ENCODE measurements around the gene RNF17. TPM values are rescaled to one million over a fixed set of nuclear protein-coding genes. Genes with fewer than 3 reads are reported as not detected.
"Not testable (repeated sequence)": the region's sequence is repeated elsewhere in the genome, so short reads cannot be mapped to it uniquely, and the experiment has no call there.

The RNF17 gene
- total RNA-seq, 2 donors from 2014 or later, result not detected

- H3K27me3 Mint-ChIP-seq, result peaks cover 45 to 59% of the 10 kb centered on the region in 2 donors
- H3K4me3 Mint-ChIP-seq, result no peak overlapping the region
- peaks cover 0 to 5% of the 10 kb centered on the region in 2 donors for H3K4me1 Mint-ChIP-seq (ENCODE audit: low read depth in 2 of 2)
- DNase-seq (ENCODE audit: low spot score) (no peak), ATAC-seq (no peak)
- H3K27ac Mint-ChIP-seq, result no peak overlapping the region
- H3K9me3 Mint-ChIP-seq, result no peaks in the 10 kb centered on the region
- no peaks in the 10 kb centered on the region for H3K36me3 Mint-ChIP-seq
Measured at GRCh38 chr13:24748061-24748400, 15.9 kb upstream of the RNF17 start.

GRCh38 chr13:24759197-24759596 lies 4.8 kb upstream of the RNF17 start:
- Mint-ChIP-seq H3K27ac (no peak overlapping the region), H3K27me3 (peaks cover 29 to 40% of the 10 kb centered on the region in 2 donors), H3K4me1 (ENCODE audit: low read depth in 2 of 2) (no peaks in the 10 kb centered on the region), H3K36me3 (no peaks in the 10 kb centered on the region), H3K4me3 (no peak overlapping the region), H3K9me3 (no peaks in the 10 kb centered on the region)
- ATAC-seq, result no peak
- no peak for DNase-seq (ENCODE audit: low spot score)

DNA sequence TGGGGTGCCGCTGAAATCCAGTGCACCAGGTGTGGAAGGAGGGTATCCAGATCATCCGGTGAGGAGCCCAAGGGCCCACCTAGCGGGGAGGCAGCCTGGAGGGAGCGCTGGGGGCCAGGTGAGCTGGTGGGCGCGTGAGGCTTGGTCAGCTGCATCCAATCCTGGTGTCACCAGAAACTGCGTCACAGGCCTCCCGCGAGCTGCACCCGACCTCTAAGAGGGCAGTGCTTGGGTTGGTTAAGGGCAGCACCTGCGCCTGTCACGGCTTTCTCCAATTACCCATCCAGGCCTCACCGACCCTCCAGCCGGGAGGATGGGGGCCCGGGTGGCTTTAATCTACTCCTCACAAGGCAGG lies 284 bp downstream of the RNF17 start:
- Mint-ChIP-seq H3K9me3 (no peaks in the 10 kb centered on the region), H3K36me3 (no peaks in the 10 kb centered on the region), H3K4me3 (no peak overlapping the region), H3K27me3 (peaks cover 11 to 20% of the 10 kb centered on the region in 2 donors), H3K27ac (no peak overlapping the region), H3K4me1 (ENCODE audit: low read depth in 2 of 2) (no peaks in the 10 kb centered on the region)
- no peak for DNase-seq (ENCODE audit: low spot score)
- no peak for ATAC-seq

DNA sequence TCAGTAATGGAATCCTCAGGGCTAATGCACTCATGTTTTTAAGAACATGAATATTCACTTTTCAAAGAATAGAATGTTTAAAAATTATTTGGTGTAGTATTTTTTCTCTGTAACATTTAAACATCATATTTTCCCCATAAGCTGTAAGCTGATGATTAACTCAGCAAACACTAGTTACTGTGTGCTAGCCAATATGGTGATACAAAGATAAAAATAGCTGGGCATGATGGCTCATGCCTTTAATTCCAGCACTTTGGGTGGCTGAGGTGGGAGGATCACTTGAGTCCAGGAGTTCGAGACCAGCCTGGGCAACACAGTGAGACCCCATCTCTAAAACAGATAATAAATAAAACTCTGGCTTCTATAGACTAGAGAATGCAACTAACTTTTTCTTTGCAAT lies 13.2 kb downstream of the RNF17 start:
- Mint-ChIP-seq H3K9me3 (no peaks in the 10 kb centered on the region), H3K36me3 (no peaks in the 10 kb centered on the region), H3K27ac (no peak overlapping the region), H3K4me1 (ENCODE audit: low read depth in 2 of 2) (no peaks in the 10 kb centered on the region), H3K27me3 (peaks cover 8 to 13% of the 10 kb centered on the region in 2 donors), H3K4me3 (no peak overlapping the region)
- ATAC-seq (no peak), DNase-seq (ENCODE audit: low spot score) (no peak)

DNA sequence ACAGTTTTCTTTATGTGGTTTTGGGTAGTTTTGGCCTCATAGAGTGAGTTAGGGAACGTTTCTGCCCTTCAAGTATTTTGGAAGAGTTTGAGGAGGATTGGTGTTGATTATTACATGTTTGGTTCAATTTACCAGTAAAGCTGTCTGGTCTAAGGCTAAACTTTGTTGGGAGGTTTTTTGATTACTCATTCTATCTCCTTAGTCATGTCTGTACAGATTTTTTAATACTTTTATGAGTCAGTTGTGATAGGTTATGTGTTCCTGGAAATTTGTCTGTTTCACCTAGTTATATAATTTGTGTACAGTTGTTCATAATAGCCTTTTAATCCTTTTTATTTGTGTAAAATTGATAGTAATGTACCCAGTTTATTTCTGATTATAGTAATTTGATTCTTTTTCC lies 20.4 kb downstream of the RNF17 start:
- Mint-ChIP-seq H3K36me3 (peaks cover 18% of the 10 kb centered on the region), H3K27me3 (peaks cover 25 to 63% of the 10 kb centered on the region in 2 donors), H3K4me3 (peak overlapping the region; percentile 30), H3K27ac (no peak overlapping the region), H3K9me3 (peaks cover 3% of the 10 kb centered on the region), H3K4me1 (ENCODE audit: low read depth in 2 of 2) (peaks cover 0 to 4% of the 10 kb centered on the region in 2 donors)
- DNase-seq (ENCODE audit: low spot score) (no peak), ATAC-seq (no peak)

GRCh38 chr13:24788538-24788937 lies 24.6 kb downstream of the RNF17 start:
- ATAC-seq (no peak), DNase-seq (ENCODE audit: low spot score) (no peak)
- Mint-ChIP-seq H3K27ac (no peak overlapping the region), H3K36me3 (peaks cover 18% of the 10 kb centered on the region), H3K4me1 (ENCODE audit: low read depth in 2 of 2) (peaks cover 0 to 4% of the 10 kb centered on the region in 2 donors), H3K4me3 (no peak overlapping the region), H3K27me3 (peaks cover 30 to 70% of the 10 kb centered on the region in 2 donors), H3K9me3 (peaks cover 3% of the 10 kb centered on the region)

DNA sequence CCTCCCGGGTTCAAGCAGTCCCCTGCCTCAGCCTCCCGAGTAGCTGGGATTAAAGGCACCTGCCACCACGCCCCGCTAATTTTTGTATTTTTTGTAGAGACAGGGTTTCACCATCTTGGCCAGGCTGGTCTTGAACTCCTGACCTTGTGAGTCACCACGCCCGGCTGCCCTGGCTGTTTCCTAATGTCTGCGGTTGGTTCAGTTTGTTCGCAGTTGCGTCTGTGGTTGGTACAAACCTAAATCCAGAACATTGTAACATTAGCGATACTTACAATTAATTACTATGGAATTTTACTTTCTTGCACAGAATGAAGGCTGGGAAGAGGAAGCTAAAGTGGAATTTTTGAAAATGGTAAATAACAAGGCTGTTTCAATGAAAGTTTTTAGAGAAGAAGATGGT lies 38.1 kb downstream of the RNF17 start:
- no peak overlapping the region for H3K27ac Mint-ChIP-seq
- no peaks in the 10 kb centered on the region for H3K9me3 Mint-ChIP-seq
- DNase-seq (ENCODE audit: low spot score), result no peak
- H3K4me3 Mint-ChIP-seq, result no peak overlapping the region
- peaks cover 22 to 44% of the 10 kb centered on the region in 2 donors for H3K27me3 Mint-ChIP-seq
- no peaks in the 10 kb centered on the region for H3K4me1 Mint-ChIP-seq (ENCODE audit: low read depth in 2 of 2)
- ATAC-seq, result no peak
- H3K36me3 Mint-ChIP-seq, result no peaks in the 10 kb centered on the region

DNA sequence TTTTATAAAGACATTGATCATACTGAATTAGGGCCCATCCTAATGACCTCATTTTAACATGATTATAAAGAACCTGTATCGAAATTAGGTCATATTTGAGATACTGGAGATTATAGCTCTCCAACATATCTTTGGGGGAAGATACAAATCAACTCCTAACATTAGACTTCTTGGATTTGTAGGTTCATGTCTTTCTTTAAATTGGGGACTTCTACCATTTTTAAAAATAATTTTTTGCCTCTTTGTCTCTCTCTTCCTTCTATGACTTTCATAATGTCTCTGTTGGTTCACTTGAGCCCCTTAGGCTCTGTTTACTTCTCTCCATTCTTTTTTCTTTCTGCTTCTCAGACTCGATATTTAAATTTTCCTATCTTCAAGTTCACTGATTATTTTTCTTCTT lies 57.2 kb downstream of the RNF17 start:
- Mint-ChIP-seq H3K9me3 (peaks cover 4% of the 10 kb centered on the region), H3K36me3 (peaks cover 6% of the 10 kb centered on the region), H3K4me3 (no peak overlapping the region), H3K27me3 (peaks cover 12 to 35% of the 10 kb centered on the region in 2 donors), H3K27ac (no peak overlapping the region), H3K4me1 (ENCODE audit: low read depth in 2 of 2) (no peaks in the 10 kb centered on the region)
- no peak for DNase-seq (ENCODE audit: low spot score)
- ATAC-seq, result no peak

DNA sequence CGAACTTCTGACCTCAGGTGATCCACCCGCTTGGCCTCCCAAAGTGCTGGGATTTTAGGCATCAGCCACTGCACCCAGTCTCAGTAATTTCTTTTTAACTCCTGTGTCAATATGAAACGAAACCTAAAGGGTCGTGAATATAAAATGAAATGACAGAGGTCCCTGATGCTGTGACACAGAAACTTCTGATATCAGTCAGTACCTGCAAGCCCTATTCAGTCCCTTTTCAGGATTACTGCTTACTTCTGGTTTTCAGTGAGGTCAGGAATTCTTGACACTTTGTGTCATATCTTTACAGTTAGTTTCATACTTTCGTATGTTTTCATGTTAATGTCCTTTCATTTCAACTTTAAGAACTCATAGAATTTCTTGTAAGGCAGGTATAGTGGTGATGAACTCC lies 58.7 kb downstream of the RNF17 start:
- Mint-ChIP-seq H3K4me3 (no peak overlapping the region), H3K27ac (no peak overlapping the region), H3K4me1 (ENCODE audit: low read depth in 2 of 2) (no peaks in the 10 kb centered on the region), H3K9me3 (peaks cover 4% of the 10 kb centered on the region), H3K27me3 (peaks cover 12 to 34% of the 10 kb centered on the region in 2 donors), H3K36me3 (peaks cover 6% of the 10 kb centered on the region)
- DNase-seq (ENCODE audit: low spot score) (no peak), ATAC-seq (peak in 1 of 2 donors; percentile 73)

- DNase-seq (ENCODE audit: low spot score); H3K4me3 Mint-ChIP-seq; H3K9me3 Mint-ChIP-seq; H3K36me3 Mint-ChIP-seq; H3K4me1 Mint-ChIP-seq (ENCODE audit: low read depth in 2 of 2); H3K27ac Mint-ChIP-seq; ATAC-seq: not testable (repeated sequence)
- peaks cover 13 to 29% of the 10 kb centered on the region in 2 donors for H3K27me3 Mint-ChIP-seq
Measured at GRCh38 chr13:24823122-24823710, 59.2 kb downstream of the RNF17 start.

DNA sequence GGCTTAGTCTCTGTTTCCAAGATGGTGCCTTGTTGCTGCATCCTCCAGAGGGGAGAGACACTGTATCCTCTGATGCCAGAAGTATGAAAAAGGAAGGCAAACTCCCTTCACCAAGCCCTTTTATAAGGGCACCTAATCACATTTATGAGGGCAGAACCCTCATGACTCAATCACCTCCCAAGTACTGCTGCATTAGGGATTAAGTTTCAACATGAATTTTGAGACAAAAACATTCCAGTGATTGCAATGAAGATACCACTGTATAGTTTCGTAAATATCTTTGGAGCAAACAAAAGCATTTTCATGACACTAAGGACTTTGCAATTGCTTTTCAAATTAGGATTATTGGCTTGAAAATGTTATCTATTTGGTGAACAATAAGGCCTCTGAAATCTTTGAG lies 63.8 kb downstream of the RNF17 start:
- Mint-ChIP-seq H3K4me1 (ENCODE audit: low read depth in 2 of 2) (no peaks in the 10 kb centered on the region), H3K36me3 (no peaks in the 10 kb centered on the region), H3K4me3 (no peak overlapping the region), H3K27ac (no peak overlapping the region), H3K9me3 (no peaks in the 10 kb centered on the region), H3K27me3 (peaks cover 13 to 16% of the 10 kb centered on the region in 2 donors)
- ATAC-seq (no peak), DNase-seq (ENCODE audit: low spot score) (no peak)

GRCh38 chr13:24834902-24835510 lies 71.0 kb downstream of the RNF17 start:
- Mint-ChIP-seq H3K27ac (no peak overlapping the region), H3K36me3 (no peaks in the 10 kb centered on the region), H3K4me1 (ENCODE audit: low read depth in 2 of 2) (no peaks in the 10 kb centered on the region), H3K9me3 (no peaks in the 10 kb centered on the region), H3K4me3 (no peak overlapping the region), H3K27me3 (peaks cover 21 to 48% of the 10 kb centered on the region in 2 donors)
- DNase-seq (ENCODE audit: low spot score) (no peak), ATAC-seq (no peak)

GRCh38 chr13:24837528-24837927 lies 73.6 kb downstream of the RNF17 start:
- not testable (repeated sequence) for H3K9me3 Mint-ChIP-seq; H3K27ac Mint-ChIP-seq; H3K4me1 Mint-ChIP-seq (ENCODE audit: low read depth in 2 of 2); DNase-seq (ENCODE audit: low spot score); H3K36me3 Mint-ChIP-seq; ATAC-seq; H3K4me3 Mint-ChIP-seq
- peaks cover 22 to 41% of the 10 kb centered on the region in 2 donors for H3K27me3 Mint-ChIP-seq

DNA sequence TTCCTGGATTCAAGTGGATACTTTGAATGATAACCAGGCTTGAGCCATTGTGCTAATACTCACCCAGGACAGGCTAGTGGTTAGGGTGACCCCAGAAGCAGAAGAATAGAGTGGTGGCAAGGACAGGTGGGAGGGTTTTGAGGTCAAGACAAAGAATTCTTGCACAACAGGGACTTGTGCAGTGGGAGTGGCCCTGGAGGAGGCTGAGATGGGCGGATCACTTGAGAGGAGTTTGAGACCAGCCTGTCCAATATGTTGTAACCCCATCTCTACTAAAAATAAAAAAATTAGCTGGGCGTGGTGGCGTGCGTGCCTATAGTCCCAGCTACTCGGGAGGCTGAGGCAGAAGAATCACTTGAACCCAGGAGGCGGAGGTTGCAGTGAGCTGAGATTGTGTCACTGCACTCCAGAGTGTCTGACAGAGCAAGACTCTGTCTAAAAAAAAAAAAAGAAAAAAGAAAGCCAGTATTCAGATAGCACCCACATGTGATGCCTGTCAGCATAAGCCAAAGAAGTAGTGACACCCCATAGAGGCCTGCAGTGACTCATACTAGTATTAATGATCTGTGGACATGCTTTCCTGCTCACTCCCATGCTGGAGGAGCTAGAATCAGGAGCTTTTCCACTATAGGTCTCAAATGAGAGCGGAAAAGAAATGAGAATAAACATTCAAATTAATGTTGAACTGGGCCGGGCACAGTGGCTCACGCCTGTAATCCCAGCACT lies 78.7 kb downstream of the RNF17 start:
- Mint-ChIP-seq H3K4me3 (no peak overlapping the region), H3K27me3 (peaks cover 13 to 24% of the 10 kb centered on the region in 2 donors), H3K4me1 (ENCODE audit: low read depth in 2 of 2) (no peaks in the 10 kb centered on the region), H3K9me3 (no peaks in the 10 kb centered on the region), H3K36me3 (no peaks in the 10 kb centered on the region), H3K27ac (no peak overlapping the region)
- no peak for DNase-seq (ENCODE audit: low spot score)
- no peak for ATAC-seq

Data from natural killer cell treated with Interleukin-12 subunit alpha and Interleukin-12 subunit beta and Interleukin-15 and Interleukin-18, amount 100 ng/mL, for 72 hours (primary cell).